Uterus (tissue), 4 donors: ENCODE results near the gene TM9SF1. TPM values are rescaled to one million over a fixed set of nuclear protein-coding genes. Genes with fewer than 3 reads are reported as not detected.

Experiments used
- DNase-seq, 2 donors: peaks; one replicate each; pipeline ENCODE4 v3.0.0-alpha.2; 2019 to 2020
- H3K27ac ChIP-seq, 2 donors: fragments of 200-600 bp; sonication (generic); 1 replicate in 1 of 2; 2 replicates in 1 of 2; pipeline ENCODE4 v1.5.1; 2016 to 2018
- H3K27me3 ChIP-seq, 2 donors: fragments of 200-600 bp; sonication (generic); one replicate each; pipeline ENCODE4 v1.5.1; 2018 to 2019; ENCODE audit warnings: control low read depth in 1 of 2
- H3K36me3 ChIP-seq, 2 donors: fragments of 200-600 bp; sonication (generic); one replicate each; pipeline ENCODE4 v1.5.1; 2019; ENCODE audit warnings: control low read depth in 1 of 2
- H3K4me1 ChIP-seq, 2 donors: fragments of 200-600 bp; sonication (generic); one replicate each; pipeline ENCODE4 v1.5.1; 2018 to 2019; ENCODE audit warnings: control low read depth in 1 of 2
- H3K4me3 ChIP-seq, 2 donors: fragments of 200-600 bp; sonication (generic); 1 replicate in 1 of 2; 2 replicates in 1 of 2; pipeline ENCODE4 v1.5.1; 2018 to 2019; ENCODE audit warnings: mild to moderate bottlenecking in 1 of 2
- H3K9me3 ChIP-seq, 2 donors: fragments of 200-600 bp; sonication (generic); one replicate each; pipeline ENCODE4 v1.5.1; 2019; ENCODE audit warnings: control low read depth in 1 of 2
- CTCF ChIP-seq, 4 experiments: fragments of 200-600 bp in 2 of 4; fragments of 450-650 bp in 2 of 4; sonication (generic) in 2 of 4; IDR thresholded peaks; one replicate each; pipeline ENCODE4 v1.5.1; 2016 to 2019; ENCODE audit warnings: antibody characterized with exemption in 4 of 4, mild to moderate bottlenecking in 2 of 4, moderate library complexity in 1 of 4
- POLR2A ChIP-seq, 2 donors: fragments of 450-650 bp; IDR thresholded peaks; one replicate each; pipeline ENCODE4 v1.6.1; 2016; ENCODE audit warnings: antibody characterized with exemption in 2 of 2, mild to moderate bottlenecking in 1 of 2, moderate library complexity in 1 of 2
- intact Hi-C: fragments of 100-400 bp; cut with DNase I; formaldehyde crosslinking; loops from one replicate; pipeline ENCODE4 v1.15.1; 2023; ENCODE audit warnings: low total_unique reads
- total RNA-seq, 4 donors: library from RNA; depleted of rRNA in 3 of 4; stranded (reverse); fragments of >200 nt in 3 of 4; gene quantifications; one replicate each; pipeline versions ENCODE4 v1.1.0 to v1.2.4, GENCODE V29; 2014 to 2023
- donor health status: DM: yes; HTN: yes; CAD: no.

Gene TM9SF1
- total RNA-seq, 4 donors from 2014 or later, result 31.2 to 79.8 (median 52.4) TPM

GRCh38 chr14:24160850-24161804 is 34.1 kb downstream of the TM9SF1 start, which contains the start of gene IRF9:
IRF9 (plus strand) TSS chr14:24161265; CDS start chr14:24162145, 880 bp downstream.
- intact Hi-C loops, result no loop called here
- no peaks in the 10 kb centered on the region for H3K36me3 ChIP-seq

GRCh38 chr14:24160499-24160849 is 34.8 kb downstream of the TM9SF1 start:
- Histone ChIP-seq H3K9me3 (no peaks in the 10 kb centered on the region), H3K27ac (peak overlapping the region; percentile 88 to 98), H3K4me1 (peaks cover 7% of the 10 kb centered on the region in 2 donors), H3K4me3 (no peak overlapping the region), H3K36me3 (no peaks in the 10 kb centered on the region), H3K27me3 (no peaks in the 10 kb centered on the region)
- intact Hi-C loops, result no loop called here
- TF ChIP-seq POLR2A (IDR thresholded peaks at IDR 0.05) (no peak), CTCF (IDR thresholded peaks at IDR 0.05) (no peak)
- no peak for DNase-seq

More at GRCh38 chr14:24160850-24161804, 34.1 kb downstream of the TM9SF1 start, which contains the start of gene IRF9:
- H3K4me1 ChIP-seq, result peaks cover 7% of the 10 kb centered on the region in 2 donors
- H3K4me3 ChIP-seq, result peak within 1 kb of the TSS; percentile 62 to 66
- no peaks in the 10 kb centered on the region for H3K27me3 ChIP-seq
- DNase-seq, result peak; percentile 96 to 98
- peak; percentile 93 to 98 (median 94) for TF ChIP-seq CTCF (IDR thresholded peaks at IDR 0.05)
- TF ChIP-seq POLR2A (IDR thresholded peaks at IDR 0.05), result peak; percentile 51 to 57
- H3K9me3 ChIP-seq, result no peaks in the 10 kb centered on the region
- peak within 1 kb of the TSS; percentile 88 to 98 for H3K27ac ChIP-seq

GRCh38 chr14:24159777-24160498 is 35.3 kb downstream of the TM9SF1 start:
- no peak overlapping the region for H3K4me3 ChIP-seq
- DNase-seq, result no peak
- intact Hi-C loops, result no loop called here
- TF ChIP-seq POLR2A (IDR thresholded peaks at IDR 0.05) (no peak), CTCF (IDR thresholded peaks at IDR 0.05) (no peak)
- no peaks in the 10 kb centered on the region for H3K9me3 ChIP-seq
- peaks cover 7% of the 10 kb centered on the region in 2 donors for H3K4me1 ChIP-seq
- no peaks in the 10 kb centered on the region for H3K36me3 ChIP-seq
- H3K27me3 ChIP-seq, result no peaks in the 10 kb centered on the region
- H3K27ac ChIP-seq, result peak overlapping the region; percentile 88 to 98

GRCh38 chr14:24157331-24157730 is 37.9 kb downstream of the TM9SF1 start:
- no peak overlapping the region for H3K4me3 ChIP-seq

More at GRCh38 chr14:24157331-24157730, 37.9 kb downstream of the TM9SF1 start:
- Histone ChIP-seq H3K36me3 (no peaks in the 10 kb centered on the region), H3K4me1 (peaks cover 0 to 7% of the 10 kb centered on the region in 2 donors), H3K27me3 (no peaks in the 10 kb centered on the region), H3K9me3 (no peaks in the 10 kb centered on the region), H3K27ac (no peak overlapping the region)
- intact Hi-C loops, result no loop called here
- peak in 1 of 2 donors; percentile 11 for DNase-seq
- TF ChIP-seq CTCF (IDR thresholded peaks at IDR 0.05), result no peak
- TF ChIP-seq POLR2A (IDR thresholded peaks at IDR 0.05), result no peak
